Retina (tissue), 1 donor: Measurements from ENCODE around the gene HOXA13.
A peak's percentile ranks its signal among the peaks of the same experiment; 100 is the strongest.

Experiments used
- DNase-seq: peaks from one replicate; pipeline ENCODE4 v3.0.0-alpha.2; 2016

Gene HOXA13

GRCh38 chr7:27235387-27236311 is 35.8 kb upstream of the HOXA13 start:
- peak; percentile 87 for DNase-seq

- DNase-seq = no peak
Observed at GRCh38 chr7:27229448-27229847, 29.6 kb upstream of the HOXA13 start.

DNA sequence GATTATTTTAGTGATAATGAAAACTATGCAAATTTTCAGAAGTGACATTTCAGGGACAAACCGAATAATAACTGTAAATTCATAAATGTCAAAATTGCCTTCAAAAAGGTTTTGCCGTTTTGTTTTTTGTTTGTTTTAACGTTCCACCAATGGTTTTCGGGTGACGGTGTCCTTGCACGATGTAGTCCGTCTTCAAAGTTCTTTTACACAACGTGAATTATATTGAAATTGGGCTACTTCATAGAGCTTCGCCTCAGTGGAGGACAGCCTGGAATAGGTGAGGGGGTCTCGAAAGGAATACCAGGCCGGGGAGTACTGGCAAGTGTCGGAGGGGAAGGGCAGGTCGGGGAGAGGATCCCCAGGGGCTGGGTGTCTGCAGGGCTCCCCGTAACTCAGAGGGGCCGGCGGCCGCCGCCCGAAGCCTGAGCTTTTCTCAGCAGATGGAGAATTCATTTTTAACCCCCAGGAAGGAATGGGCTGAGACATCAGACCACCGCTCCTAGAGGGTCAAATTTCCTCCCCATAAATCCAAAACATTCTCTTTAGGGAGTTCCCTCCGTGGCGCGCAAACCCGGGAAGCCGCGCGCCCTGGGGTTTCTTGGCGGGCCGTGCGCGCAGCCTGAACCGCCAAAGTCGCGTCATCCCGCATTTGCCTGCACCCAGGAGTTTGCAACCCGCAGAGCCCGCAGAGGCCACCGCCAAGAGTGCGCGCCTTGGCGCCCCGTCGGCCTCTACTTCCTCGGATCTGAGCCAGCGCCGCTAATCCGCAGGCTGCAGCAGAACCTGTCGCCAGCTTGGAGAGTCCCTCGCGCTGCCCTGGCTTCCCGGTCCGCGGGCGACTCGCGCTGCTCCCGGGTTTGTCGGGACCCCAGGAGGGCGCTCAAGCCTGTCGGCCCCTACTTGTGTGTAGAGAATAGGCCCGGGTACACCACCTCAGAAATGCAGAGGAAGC is 25.4 kb upstream of the HOXA13 start:
- DNase-seq = peak; percentile 70

DNA sequence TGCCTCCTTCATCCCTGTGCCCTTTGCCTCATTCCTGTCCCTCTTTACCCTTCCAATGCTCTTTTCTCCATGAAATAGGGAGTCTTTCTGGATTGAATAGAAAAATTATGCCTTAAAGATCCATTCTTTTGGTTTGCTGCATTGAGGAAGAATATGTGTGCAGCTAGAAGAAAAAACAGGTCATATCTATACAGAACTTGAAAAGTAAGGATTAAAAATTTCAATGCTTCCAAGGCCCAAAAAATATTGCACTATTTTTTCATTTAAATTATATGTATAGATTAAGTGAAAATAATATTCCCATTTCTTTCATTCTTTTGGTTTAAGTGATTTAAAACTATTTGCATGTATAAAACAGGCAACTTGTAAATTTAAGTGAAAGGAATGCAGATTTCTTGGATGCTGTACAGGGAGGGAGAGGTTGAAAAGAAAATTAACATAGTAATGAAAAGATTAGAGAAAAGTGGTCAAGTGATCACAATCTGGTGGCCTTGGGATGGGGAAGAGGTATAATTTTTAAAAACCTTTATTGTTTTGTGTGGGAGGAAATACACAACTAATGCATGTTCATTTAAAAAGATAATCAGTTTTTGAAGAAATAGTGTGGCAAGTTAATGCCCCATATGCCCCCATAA is 24.2 kb upstream of the HOXA13 start:
- DNase-seq = no peak

DNA sequence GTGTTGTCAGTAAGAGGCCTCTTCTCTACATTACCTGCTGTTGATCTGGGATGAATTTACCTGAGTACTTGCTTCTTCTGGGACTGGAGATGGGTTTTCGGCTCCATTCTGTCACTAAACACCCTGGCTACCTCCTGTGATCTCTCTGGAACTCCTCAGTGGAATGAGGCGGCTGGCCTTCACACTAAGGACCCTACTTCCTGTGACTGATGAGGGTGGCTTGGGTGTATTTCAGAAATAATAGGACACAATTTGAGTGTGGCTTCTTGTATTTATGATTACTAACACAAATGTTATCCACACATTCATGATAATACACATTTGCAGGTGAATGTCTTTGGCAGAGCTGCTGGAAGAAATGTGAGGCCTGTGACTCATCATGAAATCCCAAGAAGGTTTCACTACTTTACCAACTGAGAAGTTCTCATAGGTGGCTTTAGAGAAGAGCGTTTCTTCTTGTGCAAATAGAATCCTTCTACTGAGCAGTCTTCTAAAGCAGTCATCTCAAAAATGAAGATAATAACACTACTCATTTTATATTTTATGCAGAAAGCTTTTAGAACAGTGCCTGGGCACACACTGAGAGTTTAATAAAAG is 21.4 kb upstream of the HOXA13 start:
- no peak for DNase-seq

GRCh38 chr7:27220440-27220955 is 20.6 kb upstream of the HOXA13 start:
- DNase-seq = peak; percentile 54

GRCh38 chr7:27219821-27220220 is 19.9 kb upstream of the HOXA13 start:
- DNase-seq = no peak

DNA sequence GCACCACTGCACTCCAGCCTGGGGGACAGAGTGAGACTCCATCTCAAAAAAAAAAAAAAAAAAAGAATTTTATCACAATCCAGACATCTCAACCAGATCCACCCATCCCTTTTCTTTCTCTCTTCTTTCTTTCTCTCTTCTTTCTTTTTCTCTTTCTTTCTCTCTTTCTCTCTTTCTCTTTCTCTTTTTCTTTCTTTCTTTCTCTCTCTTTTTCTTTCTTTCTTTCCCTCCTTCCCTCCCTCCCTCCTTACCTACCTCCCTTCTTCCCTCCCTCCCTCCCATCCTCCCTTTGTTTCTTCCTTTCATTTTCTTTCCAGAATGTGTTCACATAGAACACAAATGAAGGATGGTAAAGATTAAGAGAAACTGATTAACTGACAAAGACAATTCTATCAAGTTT is 18.1 kb upstream of the HOXA13 start:
- no peak for DNase-seq

- DNase-seq = no peak
Observed at GRCh38 chr7:27215356-27215755, 15.5 kb upstream of the HOXA13 start.

GRCh38 chr7:27214239-27214950 is 14.5 kb upstream of the HOXA13 start:
- DNase-seq = no peak

DNA sequence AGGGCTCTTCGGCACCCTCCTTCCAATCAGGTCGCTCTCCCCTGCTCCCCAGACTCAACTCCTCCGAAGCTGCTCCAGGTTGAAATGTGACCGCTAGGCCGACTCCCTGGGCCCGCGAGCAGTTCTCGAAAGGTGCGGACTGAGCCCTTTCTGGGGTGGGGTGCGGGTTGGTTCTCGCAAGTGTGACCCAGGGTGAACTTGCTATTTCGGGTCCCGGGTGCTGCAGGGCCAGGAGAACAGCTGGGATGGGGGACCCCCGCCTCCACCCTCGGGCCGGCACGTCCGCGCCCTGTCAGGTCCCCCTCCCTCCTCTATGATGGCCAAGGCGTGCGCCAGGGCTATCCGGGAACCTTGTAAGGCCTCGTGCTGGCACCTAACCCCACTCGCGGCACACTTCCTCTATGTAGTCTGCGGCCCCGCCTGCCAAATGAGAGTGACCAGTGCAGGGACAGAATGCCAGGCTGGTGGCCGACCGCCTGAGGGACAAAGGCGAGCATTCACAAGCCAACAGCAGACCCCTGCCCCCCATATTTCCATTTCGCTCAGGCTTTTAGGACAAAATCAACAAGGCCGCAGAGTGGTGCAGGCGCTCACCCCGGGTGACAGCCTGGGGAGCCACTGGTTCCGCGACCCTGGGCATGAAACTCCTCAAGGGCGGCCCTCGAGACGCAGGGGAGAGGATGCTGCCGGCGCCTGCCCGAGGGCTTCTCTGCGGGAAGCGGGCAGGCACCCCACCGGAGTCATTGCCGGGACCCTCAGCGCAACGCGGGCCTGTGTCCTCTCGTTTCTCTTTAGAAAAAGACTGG is 13.7 kb upstream of the HOXA13 start:
- DNase-seq = no peak

GRCh38 chr7:27212497-27213432 is 12.9 kb upstream of the HOXA13 start:
- peak; percentile 68 for DNase-seq

GRCh38 chr7:27211764-27212204 is 11.9 kb upstream of the HOXA13 start:
- peak; percentile 67 for DNase-seq

DNA sequence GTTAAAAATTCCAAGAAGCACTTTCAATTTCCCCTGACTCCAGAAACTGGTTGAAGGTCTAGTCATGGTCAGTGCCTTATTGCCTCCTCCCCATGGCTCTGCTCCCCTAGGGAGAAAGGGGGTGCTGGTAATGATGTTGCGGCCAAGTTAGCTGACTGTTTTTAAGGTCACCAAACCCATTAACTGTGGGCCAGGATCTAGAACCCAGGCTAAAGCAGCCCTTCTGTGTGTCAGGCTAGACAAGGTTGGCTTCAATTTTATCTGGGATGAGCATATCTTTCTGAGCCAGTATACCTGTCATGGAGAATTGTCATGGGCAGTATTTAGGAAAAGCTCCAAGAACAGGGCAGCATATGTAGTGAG is 11.2 kb upstream of the HOXA13 start:
- peak; percentile 49 for DNase-seq

- DNase-seq = peak; percentile 81
Observed at GRCh38 chr7:27210441-27211083, 10.7 kb upstream of the HOXA13 start.

GRCh38 chr7:27209933-27210440 is 10.1 kb upstream of the HOXA13 start:
- no peak for DNase-seq

DNA sequence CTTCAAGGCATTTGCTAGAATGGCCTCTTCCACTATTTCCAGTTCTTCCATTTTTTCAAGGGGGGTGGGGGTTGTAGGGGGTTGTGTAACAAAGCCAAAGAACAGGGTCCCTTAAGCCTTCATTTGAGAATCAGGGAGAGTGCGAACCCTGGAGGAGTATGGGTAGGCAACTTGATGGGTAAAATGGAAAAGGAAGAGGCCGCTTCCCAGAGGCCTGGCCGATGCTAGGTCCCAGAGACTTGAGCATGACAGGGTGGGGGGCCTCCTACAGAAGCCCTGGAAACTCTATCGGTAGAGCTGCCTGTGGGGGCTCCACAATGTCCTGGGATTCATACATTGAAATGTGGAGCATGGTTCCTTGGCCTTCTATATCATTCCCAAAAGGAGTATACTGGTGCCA is 9.1 kb upstream of the HOXA13 start:
- DNase-seq = no peak

DNA sequence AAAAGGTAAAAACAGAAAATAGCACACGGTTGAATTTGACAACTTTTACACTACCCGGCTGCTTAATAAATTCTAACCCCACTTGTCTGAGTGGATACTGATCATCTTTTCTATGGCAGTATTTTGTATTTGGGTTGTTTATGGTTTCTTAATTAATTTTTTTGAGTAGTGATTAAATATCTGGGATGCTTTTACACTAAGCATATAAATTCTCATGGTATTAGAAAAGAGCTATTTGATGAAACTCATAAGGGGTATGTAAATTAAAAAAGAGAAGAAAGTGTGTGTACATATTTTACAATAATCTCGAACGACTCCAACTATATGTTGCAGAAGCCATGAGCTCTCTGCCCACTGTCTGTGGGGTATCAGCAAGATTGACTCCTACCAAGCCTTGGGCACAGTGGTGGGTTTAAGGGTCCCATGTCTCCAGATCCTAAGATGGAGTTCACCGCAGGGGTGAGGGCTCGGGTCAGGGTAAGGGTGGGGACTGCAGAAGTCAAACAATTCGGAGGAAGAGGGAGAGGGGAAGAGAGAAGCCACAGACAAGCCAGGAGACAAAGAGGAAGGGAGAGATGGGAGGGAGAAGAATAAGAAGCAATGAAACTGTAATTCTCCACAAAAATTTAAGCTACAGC is 7.6 kb upstream of the HOXA13 start:
- no peak for DNase-seq
